D721Med (cell line): ENCODE results near the gene NATD1.

Experiments
- DNase-seq: peaks from one replicate; pipeline ENCODE4 v3.0.0; 2011; ENCODE audit warnings: low spot score; ENCODE audit not compliant: insufficient read length
- FAIRE-seq: peaks from 2 replicates; lab custom pipeline; 2011; peaks lifted over from hg19 to GRCh38; lab: Jason Lieb, UNC
- CTCF ChIP-seq: IDR thresholded peaks from 2 replicates; pipeline ENCODE4 v1.5.1; 2012; ENCODE audit warnings: mild to moderate bottlenecking, control low read depth; ENCODE audit not compliant: insufficient read depth; ENCODE audit errors: missing control alignments

Gene NATD1

DNA sequence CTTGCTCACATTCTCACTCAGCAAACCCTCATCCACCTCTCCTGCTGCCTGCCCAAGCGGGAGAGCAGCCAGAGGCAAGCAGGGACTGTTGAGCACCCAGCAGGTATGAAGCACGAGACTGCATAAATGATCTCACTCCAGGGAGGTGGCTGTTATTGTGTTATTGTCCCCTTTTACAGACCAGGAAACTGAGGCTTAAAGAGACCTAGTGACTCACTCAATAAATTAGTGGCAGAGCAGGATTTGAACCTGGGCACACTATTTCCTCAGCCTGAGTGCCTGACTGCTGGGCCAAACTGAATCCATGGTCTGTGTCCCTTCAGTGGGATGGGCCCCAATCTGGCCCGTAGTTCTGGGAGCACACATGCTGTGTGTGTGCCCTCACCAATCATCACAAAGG, 19.0 kb upstream of the NATD1 start:
- TF ChIP-seq CTCF, result no peak
- DNase-seq (no peak), FAIRE-seq (no peak)

DNA sequence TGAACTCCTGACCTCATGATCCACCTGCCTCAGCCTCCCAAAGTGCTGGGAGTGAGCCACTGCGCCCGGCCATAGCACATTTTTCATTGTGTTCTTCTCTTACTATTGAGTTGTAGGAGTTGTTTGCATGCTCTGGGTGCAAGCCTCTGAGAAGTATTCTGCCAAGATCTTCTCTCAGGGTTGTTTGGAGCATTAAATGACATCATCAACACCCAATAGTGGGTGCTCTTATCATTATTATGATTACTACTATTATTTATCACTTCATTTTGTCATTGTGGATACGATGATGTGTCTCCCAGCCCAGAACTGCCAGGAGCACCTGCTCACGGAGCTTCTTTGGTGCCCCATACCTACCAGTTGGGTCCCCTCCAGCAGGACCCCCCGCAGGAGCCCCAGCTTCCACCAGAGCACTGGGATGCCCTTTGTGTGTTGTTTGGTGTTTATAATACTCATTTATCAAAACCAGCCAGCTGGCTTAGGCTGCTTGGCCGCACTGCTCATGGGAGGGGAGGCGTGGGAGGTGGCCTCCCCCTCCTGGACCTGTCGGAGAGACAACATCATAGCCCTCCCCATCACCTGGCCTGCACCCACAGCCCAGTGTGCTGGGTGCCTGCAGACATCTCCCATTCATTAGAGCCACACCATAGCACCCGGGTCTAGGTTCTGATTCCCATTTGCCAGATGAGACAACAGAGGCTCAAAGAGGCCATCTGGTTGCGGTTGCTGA, 18.4 kb upstream of the NATD1 start:
- DNase-seq (no peak), FAIRE-seq (no peak)
- TF ChIP-seq CTCF, result no peak

DNA sequence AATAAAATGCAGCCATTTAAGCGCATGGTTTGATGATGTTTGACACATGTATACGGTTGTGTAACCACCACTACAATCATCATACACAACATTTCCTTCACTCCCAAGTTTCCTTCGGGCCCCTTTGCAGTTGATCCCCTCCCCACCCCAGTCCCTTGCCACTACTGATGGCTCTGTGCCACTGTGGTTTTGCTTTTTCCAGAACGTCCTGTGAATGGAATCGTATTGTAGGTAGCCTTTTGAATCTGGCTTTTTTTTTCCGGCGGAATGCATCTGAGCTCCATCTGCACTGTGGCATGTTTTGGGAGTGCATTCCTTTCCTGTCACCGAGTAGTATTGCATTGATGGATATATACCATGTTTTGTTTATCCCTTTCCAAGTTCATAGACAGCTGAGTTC, 16.2 kb upstream of the NATD1 start:
- no peak for DNase-seq

DNA sequence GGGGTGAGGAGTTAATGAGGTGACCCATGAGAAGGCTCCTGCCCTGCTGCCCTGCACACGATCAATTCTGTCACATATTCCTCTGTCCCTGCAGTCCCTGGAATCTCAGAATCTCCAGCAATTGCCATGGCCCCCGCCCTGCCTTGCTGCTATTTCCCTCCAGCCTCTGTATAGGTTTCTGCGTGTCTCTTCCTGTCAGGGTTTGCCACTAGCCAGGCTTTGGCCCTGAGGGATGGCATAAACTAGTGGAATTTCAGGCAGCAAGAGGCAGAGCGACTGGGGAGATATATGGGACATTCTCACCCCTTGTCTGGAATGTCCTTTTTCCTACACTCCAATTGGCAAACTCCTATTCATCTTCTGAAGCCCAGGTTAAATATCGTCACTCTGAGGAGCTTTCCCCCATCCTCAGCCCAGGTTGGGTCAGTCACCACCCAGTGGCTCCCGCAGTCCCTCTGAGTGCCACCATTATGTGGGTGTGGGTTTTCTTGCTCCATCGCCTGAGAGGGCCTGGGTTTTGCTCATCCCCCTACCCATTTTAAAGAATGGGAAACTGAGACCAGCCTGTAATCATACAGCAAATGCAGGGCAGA, 15.5 kb upstream of the NATD1 start:
- DNase-seq (no peak), FAIRE-seq (no peak)
- TF ChIP-seq CTCF, result no peak

More for the DNA sequence above, 16.2 kb upstream of the NATD1 start:
- no peak for TF ChIP-seq CTCF
- no peak for FAIRE-seq

DNA sequence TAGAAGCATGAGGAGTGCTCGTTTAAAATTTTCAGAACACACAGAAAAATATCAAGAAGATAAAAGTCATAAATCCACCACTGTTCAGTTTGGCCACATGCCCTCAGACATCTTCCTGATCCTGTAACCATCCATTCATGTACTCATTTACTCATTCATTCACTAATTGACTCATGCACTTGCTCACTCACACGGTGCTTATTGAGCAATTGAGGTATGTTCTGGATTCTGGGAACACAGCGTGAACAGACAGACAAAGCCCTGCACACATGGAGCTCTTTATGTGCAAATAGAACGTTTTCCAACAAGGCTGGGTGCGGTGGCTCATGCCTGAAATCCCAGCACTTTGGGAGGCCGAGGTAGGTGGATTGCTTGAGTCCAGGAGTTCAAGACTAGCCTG, 10.2 kb upstream of the NATD1 start:
- FAIRE-seq (no peak), DNase-seq (no peak)
- no peak for TF ChIP-seq CTCF

GRCh38 chr17:21262259-21262993, 9.2 kb upstream of the NATD1 start:
- no peak for TF ChIP-seq CTCF
- no peak for FAIRE-seq
- DNase-seq, result no peak
